ENCODE measurements around the gene C1QTNF8. TPM values are rescaled to one million over a fixed set of nuclear protein-coding genes. Genes with fewer than 3 reads are reported as not detected.

Gene C1QTNF8
- total RNA-seq, 1 donor from 2014 or later, result not detected

- Histone ChIP-seq H3K36me3 (no peaks in the 10 kb centered on the region), H3K27ac (no peak overlapping the region), H3K27me3 (peaks cover 51% of the 10 kb centered on the region), H3F3A (ENCODE audit: low read depth) (no peaks in the 10 kb centered on the region), H4K20me1 (ENCODE audit: low read depth) (no peaks in the 10 kb centered on the region), H3K4me1 (peaks cover 8% of the 10 kb centered on the region), H3K9ac (no peak overlapping the region), H2AFZ (replicated peaks) (no peak overlapping the region), H3K9me3 (ENCODE audit: low read depth) (no peaks in the 10 kb centered on the region), H3K4me2 (no peak overlapping the region), H3K79me2 (ENCODE audit: low read depth) (no peaks in the 10 kb centered on the region), H3K4me3 (no peak overlapping the region)
- Mint-ChIP-seq H3K27me3 (ENCODE audit: insufficient read depth, low read depth) (peaks cover 18% of the 10 kb centered on the region), H3K4me1 (peaks cover 5% of the 10 kb centered on the region), H3K27ac (no peak overlapping the region), H3K4me3 (no peak overlapping the region), H3K36me3 (no peaks in the 10 kb centered on the region), H3K9me3 (no peaks in the 10 kb centered on the region)
- no peak for TF ChIP-seq EZH2phosphoT487 (IDR thresholded peaks at IDR 0.05)
- no peak for TF ChIP-seq EZH2 (IDR thresholded peaks at IDR 0.05)
- TF ChIP-seq CTCF (IDR thresholded peaks at IDR 0.05), result no peak
- DNase-seq (ENCODE audit: low spot score), result no peak
Measured at GRCh38 chr16:1107731-1108130, 11.7 kb upstream of the C1QTNF8 start.

GRCh38 chr16:1107141-1107540 is 11.1 kb upstream of the C1QTNF8 start:
- TF ChIP-seq CTCF (IDR thresholded peaks at IDR 0.05) (no peak), EZH2phosphoT487 (IDR thresholded peaks at IDR 0.05) (no peak), EZH2 (IDR thresholded peaks at IDR 0.05) (no peak)
- no peaks in the 10 kb centered on the region for H3K79me2 ChIP-seq (ENCODE audit: low read depth)
- H3K27me3 ChIP-seq, result peaks cover 48% of the 10 kb centered on the region
- no peak overlapping the region for H3K27ac ChIP-seq
- no peak overlapping the region for H3K9ac ChIP-seq
- H2AFZ ChIP-seq (replicated peaks), result no peak overlapping the region
- DNase-seq (ENCODE audit: low spot score), result no peak
- peaks cover 18% of the 10 kb centered on the region for H3K27me3 Mint-ChIP-seq (ENCODE audit: insufficient read depth, low read depth)
- no peaks in the 10 kb centered on the region for H3K9me3 ChIP-seq (ENCODE audit: low read depth)
- no peaks in the 10 kb centered on the region for H3F3A ChIP-seq (ENCODE audit: low read depth)
- peaks cover 3% of the 10 kb centered on the region for H3K4me1 Mint-ChIP-seq
- H3K4me1 ChIP-seq, result peaks cover 8% of the 10 kb centered on the region
- no peak overlapping the region for H3K4me3 Mint-ChIP-seq
- no peak overlapping the region for H3K27ac Mint-ChIP-seq
- no peak overlapping the region for H3K4me2 ChIP-seq
- H3K4me3 ChIP-seq, result no peak overlapping the region
- no peaks in the 10 kb centered on the region for H3K36me3 ChIP-seq
- no peaks in the 10 kb centered on the region for H3K36me3 Mint-ChIP-seq
- no peaks in the 10 kb centered on the region for H3K9me3 Mint-ChIP-seq
- H4K20me1 ChIP-seq (ENCODE audit: low read depth), result no peaks in the 10 kb centered on the region

- no peaks in the 10 kb centered on the region for H3K36me3 Mint-ChIP-seq
- H3K4me3 ChIP-seq, result no peak overlapping the region
- peaks cover 18% of the 10 kb centered on the region for H3K27me3 Mint-ChIP-seq (ENCODE audit: insufficient read depth, low read depth)
- no peak overlapping the region for H3K27ac Mint-ChIP-seq
- H3K4me2 ChIP-seq, result no peak overlapping the region
- no peaks in the 10 kb centered on the region for H3K79me2 ChIP-seq (ENCODE audit: low read depth)
- no peaks in the 10 kb centered on the region for H3K9me3 ChIP-seq (ENCODE audit: low read depth)
- no peaks in the 10 kb centered on the region for H3K36me3 ChIP-seq
- no peak for TF ChIP-seq CTCF (IDR thresholded peaks at IDR 0.05)
- TF ChIP-seq EZH2 (IDR thresholded peaks at IDR 0.05), result no peak
- TF ChIP-seq EZH2phosphoT487 (IDR thresholded peaks at IDR 0.05), result no peak
- H3K9me3 Mint-ChIP-seq, result no peaks in the 10 kb centered on the region
- no peaks in the 10 kb centered on the region for H4K20me1 ChIP-seq (ENCODE audit: low read depth)
- no peaks in the 10 kb centered on the region for H3F3A ChIP-seq (ENCODE audit: low read depth)
- no peak overlapping the region for H2AFZ ChIP-seq (replicated peaks)
- no peak overlapping the region for H3K9ac ChIP-seq
- H3K4me3 Mint-ChIP-seq, result no peak overlapping the region
- H3K27ac ChIP-seq, result no peak overlapping the region
- peaks cover 8% of the 10 kb centered on the region for H3K4me1 ChIP-seq
- H3K4me1 Mint-ChIP-seq, result peaks cover 3% of the 10 kb centered on the region
- no peak for DNase-seq (ENCODE audit: low spot score)
- H3K27me3 ChIP-seq, result peaks cover 48% of the 10 kb centered on the region
Measured at GRCh38 chr16:1106659-1107058, 10.6 kb upstream of the C1QTNF8 start.

Measured in neural progenitor cell (in vitro differentiated cells).